Measurements from ENCODE around the gene KRR1.
"Not testable (repeated sequence)": the region's sequence is repeated elsewhere in the genome, so short reads cannot be mapped to it uniquely, and the experiment has no call there.

The KRR1 gene

GRCh38 chr12:75522124-75522523, 10.7 kb upstream of the KRR1 start:
- DNase-seq: not testable (repeated sequence)

GRCh38 chr12:75521224-75521623, 9.8 kb upstream of the KRR1 start:
- DNase-seq: not testable (repeated sequence)

DNA sequence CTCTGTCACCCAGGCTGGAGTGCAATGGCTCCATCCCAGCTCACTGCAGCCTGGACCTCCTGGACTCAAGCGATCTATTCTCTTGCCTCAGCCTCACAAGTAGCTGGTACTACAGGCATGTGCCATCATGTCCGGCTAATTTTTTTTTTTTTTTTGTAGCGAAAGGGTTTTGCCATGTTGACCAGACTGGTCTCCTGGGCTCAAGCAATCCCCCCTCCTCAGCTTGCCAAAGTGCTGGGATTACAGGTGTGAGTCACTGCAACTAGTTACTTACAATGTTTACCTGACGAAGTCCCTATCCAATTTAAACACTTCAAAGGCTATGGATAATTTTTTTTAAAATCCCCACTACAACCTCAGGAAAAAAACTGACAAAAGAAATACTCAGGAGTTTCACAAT, 1.8 kb downstream of the KRR1 start:
- no peak for DNase-seq

GRCh38 chr12:75508159-75508558, 3.2 kb downstream of the KRR1 start:
- no peak for DNase-seq

DNA sequence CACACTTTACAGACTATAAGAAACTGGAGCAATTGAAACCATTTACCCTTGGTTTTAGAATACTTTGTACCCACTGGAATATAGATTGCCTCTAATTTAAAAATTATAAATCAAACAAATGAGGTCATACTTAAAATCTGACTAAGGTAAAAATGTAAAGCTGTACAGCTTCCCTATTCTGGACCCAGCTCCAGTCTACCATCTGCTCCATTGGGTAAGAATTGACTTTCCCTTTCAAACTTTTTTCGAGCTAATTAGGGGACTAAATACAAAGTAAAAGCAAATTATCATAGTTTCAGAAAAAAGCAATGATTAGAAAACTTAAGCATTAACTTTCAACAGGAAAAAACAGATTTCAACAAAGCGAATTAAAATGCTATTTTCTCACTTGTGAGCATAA, 4.3 kb downstream of the KRR1 start:
- DNase-seq: no peak

- DNase-seq: no peak
Measured at GRCh38 chr12:75505706-75506312, 5.6 kb downstream of the KRR1 start.

DNA sequence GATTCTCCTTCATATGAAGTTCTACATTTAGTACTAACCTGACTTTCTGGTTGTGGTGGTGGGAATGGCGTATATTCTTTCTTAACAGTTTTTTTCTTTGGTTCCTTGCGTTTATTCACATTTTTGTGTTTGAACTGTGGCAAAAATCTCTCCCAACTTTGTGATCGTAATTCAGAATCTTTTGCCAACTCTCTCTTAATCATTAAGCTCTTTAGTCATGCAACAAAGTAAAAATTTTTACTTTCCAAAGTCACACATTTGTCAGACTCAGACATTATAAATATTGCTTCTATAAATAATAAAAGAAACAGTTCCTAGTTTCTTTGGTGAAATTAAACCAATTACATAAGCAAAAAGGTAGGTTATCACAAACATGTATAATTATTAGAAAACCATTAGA, 7.5 kb downstream of the KRR1 start:
- DNase-seq: no peak

- DNase-seq: no peak
Measured at GRCh38 chr12:75503459-75503858, 8.0 kb downstream of the KRR1 start.

DNA sequence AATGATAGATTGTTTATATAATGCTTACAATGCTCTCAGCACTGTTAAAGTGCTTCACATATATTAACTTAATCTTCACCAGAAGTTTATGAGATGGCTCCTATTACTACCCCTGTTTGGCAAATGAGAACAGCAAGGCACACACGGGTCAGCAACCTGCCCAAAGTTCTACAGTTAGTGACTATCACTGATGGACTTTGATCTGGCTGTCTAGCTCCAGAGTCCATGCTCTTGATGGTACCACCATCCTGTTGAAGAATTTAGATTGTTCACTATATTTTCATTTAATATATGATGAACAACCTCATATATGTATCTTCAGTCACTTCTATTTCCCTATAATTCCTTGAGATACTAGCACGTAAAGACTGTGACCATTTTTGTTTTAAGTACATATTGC, 20.2 kb downstream of the KRR1 start:
- DNase-seq: no peak

GRCh38 chr12:75489613-75490210, 21.7 kb downstream of the KRR1 start:
- DNase-seq: no peak

DNA sequence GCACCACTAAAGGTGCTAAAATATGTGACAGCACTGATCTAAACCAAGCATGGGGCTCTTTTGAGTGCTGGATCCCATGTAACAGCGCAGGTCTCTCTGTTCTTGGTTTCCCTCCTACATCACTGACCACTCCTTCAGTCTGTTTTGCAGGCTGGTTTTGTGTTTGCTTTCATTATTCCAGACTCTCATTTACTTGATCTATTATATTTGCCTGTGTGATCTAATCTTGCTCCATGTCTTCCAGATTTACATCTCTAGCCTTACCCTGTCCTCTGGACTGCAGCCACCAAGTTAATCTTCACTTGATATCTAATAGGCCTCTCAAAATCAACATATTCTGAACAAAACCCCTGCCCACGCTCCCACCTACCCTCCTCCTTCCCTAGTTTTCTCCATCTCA, 22.2 kb downstream of the KRR1 start:
- no peak for DNase-seq

DNA sequence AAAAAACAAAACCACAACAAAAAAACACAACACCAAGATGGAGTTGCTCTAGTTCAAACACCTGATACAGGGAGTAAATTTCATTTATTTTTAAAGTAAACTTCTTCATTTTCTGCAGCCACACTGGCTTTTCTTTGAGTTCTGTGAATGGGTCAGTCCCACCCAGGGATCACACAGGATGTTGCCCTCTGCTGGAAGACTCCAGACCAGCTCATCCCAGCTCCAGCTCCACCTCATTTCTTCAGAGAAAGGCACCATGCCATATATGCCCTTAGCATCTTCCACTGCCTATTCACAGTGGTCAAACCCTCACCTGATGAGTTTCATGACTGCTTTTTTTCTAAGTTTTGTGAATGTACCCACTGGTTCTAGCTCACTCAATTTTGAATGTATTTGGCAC, 22.9 kb downstream of the KRR1 start:
- no peak for DNase-seq

DNA sequence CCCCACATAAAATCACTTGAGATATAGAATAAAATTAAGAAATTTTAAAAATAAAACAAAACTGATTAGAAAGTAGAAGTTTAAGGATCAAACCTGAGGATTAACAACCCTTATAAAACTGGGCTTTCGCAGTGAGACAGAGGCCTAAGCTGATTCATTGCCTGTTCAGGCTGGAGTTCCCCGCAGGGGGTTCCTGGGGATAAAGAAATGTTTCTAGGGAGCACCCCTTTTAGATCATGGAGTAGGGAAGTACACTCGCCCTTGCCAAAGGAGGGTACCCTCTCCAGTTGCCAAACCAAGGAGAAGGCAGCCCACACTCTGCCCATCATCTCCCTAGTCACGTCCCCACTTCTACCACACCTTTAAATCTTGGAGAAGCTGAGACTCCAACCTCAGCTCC, 24.1 kb downstream of the KRR1 start:
- DNase-seq: no peak

DNA sequence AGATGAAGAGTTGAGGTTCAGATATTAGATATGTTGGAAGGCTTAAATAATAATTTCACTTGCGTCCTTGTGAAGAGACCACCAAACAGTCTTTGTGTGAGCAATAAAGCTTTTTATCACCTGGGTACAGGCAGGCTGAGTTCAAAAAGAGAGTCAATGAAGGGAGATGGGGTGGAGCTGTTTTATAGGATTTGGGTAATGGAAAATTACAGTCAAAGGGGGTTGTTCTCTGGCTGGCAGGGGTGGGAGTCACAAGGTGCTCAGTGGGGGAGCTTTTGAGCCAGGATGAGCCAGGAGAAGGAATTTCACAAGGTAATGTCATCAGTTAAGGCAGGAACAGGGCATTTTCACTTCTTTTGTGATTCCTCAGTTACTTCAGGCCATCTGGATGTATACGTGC, 27.0 kb downstream of the KRR1 start:
- not testable (repeated sequence) for DNase-seq

DNA sequence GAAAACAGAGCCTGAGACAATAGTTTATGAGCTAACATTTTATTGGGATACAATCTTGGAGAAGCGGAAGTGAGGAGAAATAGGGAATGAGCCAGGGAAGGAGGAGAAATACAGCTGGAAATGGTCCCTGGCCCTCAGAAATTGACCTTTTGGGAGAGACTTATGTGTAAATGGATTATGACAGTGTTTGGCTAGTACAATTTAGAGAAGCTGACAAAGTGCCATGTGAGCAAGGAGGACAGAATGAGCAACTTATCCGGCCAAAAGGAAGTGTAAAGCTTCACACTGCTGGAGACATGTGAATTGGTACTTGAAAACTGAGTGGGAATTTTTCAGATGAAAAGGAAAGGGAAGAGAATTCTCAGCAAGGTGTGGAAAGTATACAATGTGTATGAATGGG, 28.0 kb downstream of the KRR1 start:
- DNase-seq: no peak

DNA sequence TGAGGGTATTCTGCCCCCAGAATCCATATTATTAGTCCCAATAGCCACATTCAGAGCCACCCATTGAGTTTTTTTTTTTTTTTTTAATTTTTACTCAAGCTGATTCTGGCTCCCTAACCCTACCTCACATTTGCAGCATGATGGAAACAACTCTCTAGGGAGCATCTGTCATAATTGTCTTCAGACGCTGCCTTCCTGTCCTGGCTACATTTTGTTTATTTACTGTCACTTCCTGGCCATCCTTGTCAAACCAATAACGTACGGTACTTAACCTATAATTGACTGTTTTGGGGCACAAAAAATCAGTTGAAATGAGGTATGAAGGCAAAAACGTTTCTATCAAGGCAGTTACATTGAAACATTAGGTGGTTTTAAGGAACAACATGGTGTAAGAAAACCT, 28.8 kb downstream of the KRR1 start:
- no peak for DNase-seq

DNA sequence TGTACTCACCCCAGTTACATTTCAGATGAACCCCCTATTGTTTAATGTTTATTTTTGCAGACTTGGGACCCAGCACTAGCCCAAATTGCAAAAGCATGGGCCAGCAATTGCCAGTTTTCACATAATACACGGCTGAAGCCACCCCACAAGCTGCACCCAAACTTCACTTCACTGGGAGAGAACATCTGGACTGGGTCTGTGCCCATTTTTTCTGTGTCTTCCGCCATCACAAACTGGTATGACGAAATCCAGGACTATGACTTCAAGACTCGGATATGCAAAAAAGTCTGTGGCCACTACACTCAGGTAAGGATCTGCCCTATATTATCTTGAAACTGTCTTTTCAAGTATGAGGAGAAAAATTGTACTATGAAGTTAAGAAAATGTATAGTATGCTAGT, 29.6 kb downstream of the KRR1 start:
- DNase-seq: peak; percentile 39

GRCh38 chr12:75481013-75481705, 30.2 kb downstream of the KRR1 start:
- DNase-seq: peak; percentile 55

DNA sequence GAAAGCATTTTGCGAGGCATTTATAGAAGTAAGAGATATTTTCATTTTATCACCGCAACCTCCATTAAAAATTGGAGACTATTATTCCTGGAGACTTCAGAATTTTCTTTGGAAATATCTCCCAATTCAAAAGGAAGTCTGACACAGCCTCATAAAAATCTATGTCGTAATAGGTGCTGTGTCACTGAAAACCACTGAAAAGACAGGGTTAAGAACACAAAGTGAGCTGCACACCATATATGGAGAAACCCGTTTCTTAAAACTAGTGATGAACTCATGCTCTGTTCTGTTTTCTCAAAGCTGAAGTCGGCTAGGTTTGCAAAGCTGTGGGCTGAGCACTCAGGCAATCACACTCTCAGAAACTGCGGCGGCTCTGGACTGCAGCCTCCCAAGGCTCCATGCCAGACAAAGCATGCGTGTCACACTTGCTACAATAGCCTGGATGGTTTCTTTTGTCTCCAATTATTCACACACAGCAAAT, 30.9 kb downstream of the KRR1 start, which contains the start of gene GLIPR1:
Gene GLIPR1, plus strand, starts transcription at position 287 of the 481 bp plus-strand sequence. Its CDS starts 126 bp downstream, at position 413.
- peak; percentile 91 for DNase-seq

DNA sequence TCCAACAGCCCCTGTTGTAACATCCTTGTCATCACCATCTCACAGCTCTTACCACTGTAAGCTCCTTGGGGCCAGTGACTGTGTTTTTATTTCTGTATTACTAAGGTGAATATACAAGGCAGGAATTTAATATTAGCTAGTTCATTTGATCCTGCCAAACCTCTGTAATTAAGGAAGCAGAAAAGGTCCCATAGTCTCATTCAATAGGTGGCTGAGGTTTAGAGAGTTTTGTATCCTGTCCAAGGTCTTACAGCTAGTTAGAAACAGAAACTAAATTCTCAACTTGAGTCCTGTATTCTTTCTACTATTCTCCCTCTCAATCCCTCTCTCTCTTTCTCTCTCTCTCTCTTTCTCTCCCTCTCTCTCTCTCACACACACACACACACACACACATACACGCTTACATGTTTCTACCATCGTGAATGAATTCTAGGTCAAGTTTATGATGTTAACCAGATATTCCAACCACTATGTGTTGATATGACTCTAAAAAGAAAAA, 31.4 kb downstream of the KRR1 start:
- DNase-seq: no peak

GRCh38 chr12:75478116-75478794, 33.2 kb downstream of the KRR1 start:
- DNase-seq: peak; percentile 83

- no peak for DNase-seq
Measured at GRCh38 chr12:75477137-75477536, 34.3 kb downstream of the KRR1 start.

DNA sequence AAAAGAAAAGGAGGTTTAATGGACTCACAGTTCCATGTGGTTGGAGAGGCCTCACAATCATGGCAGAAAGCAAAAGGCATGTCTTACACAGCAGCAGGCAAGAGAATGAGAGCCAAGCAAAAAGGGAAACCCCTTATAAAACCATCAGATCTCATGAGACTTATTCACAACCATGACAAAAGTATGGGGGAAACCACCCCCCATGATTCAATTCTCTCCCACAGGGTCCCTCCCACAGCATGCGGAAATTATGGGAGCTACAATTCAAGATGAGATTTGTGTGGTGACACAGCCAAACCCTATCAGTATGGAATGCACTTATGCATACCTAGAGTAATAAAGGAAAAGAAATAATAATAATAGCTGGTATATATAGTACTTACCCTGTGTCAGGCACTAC, 35.3 kb downstream of the KRR1 start:
- no peak for DNase-seq

DNA sequence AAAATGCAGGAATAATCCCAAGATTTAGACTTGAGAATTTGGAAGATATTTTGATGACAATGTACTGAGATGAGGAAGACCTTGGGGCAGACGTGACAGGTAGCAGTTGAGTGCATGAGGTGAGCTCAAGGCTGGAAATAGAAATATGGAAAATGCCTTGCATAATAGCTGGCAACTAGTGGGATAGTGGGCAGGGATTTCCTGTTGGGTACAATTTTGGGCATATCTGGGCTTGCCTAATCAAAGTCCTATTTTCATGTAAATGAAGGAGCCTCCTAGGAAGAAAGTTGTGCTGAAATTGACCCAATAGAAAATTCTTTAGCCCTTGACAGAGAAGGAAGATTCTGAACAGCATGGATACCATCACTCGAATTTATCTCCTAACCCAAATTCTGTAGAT, 37.3 kb downstream of the KRR1 start:
- no peak for DNase-seq
